GM23338 (cell line): ENCODE data around the gene CWC27. TPM values are rescaled to one million over a fixed set of nuclear protein-coding genes. Genes with fewer than 3 reads are reported as not detected.

ENCODE experiments used
- ATAC-seq: fragments of 200-7000 bp; cut with Tn5 transposase; 3 replicates; pipeline ENCODE4 v1.9.1; 2020
- DNase-seq: peaks from one replicate; pipeline ENCODE4 v3.0.0-alpha.2; 2015; ENCODE audit warnings: low spot score
- H2AFZ ChIP-seq: fragments of 200-600 bp; sonication (generic); 2 replicates; pipeline ENCODE4 v1.8.0; 2016; ENCODE audit warnings: antibody characterized with exemption, mild to moderate bottlenecking, moderate library complexity
- H3F3A ChIP-seq: fragments of 200-600 bp; sonication (generic); replicated peaks from 2 replicates; pipeline ENCODE4 v1.8.0; 2017; ENCODE audit warnings: antibody characterized with exemption, mixed run types, low read depth
- H3K27ac ChIP-seq: fragments of 200-600 bp; sonication (generic); 2 replicates; pipeline ENCODE4 v1.6.1; 2016; ENCODE audit warnings: low read depth
- H3K27me3 ChIP-seq: fragments of 200-600 bp; sonication (generic); 2 replicates; pipeline ENCODE4 v1.8.0; 2016; ENCODE audit warnings: mild to moderate bottlenecking, mixed run types, moderate library complexity; ENCODE audit not compliant: insufficient read depth
- H3K36me3 ChIP-seq: fragments of 200-600 bp; sonication (generic); 2 replicates; pipeline ENCODE4 v1.8.0; 2016; ENCODE audit warnings: mild to moderate bottlenecking; ENCODE audit not compliant: insufficient read depth
- H3K4me1 ChIP-seq: fragments of 200-600 bp; sonication (generic); 2 replicates; pipeline ENCODE4 v1.8.0; 2016; ENCODE audit warnings: mild to moderate bottlenecking, moderate library complexity; ENCODE audit not compliant: insufficient read depth
- H3K4me2 ChIP-seq: fragments of 200-600 bp; sonication (generic); 2 replicates; pipeline ENCODE4 v1.7.1; 2017; ENCODE audit warnings: mixed run types
- H3K4me3 ChIP-seq: fragments of 200-600 bp; sonication (generic); 2 replicates; pipeline ENCODE4 v1.6.1; 2016; ENCODE audit warnings: mixed run types
- H3K79me2 ChIP-seq: fragments of 200-600 bp; sonication (generic); replicated peaks from 2 replicates; pipeline ENCODE4 v1.8.0; 2017; ENCODE audit warnings: mild to moderate bottlenecking; ENCODE audit not compliant: insufficient read depth
- H3K9me2 ChIP-seq: fragments of 200-600 bp; sonication (generic); 2 replicates; pipeline ENCODE4 v1.8.0; 2017; ENCODE audit not compliant: insufficient read depth
- H4K20me1 ChIP-seq: fragments of 200-600 bp; sonication (generic); replicated peaks from 2 replicates; pipeline ENCODE4 v1.8.0; 2017; ENCODE audit warnings: mild to moderate bottlenecking; ENCODE audit not compliant: insufficient read depth
- H3K27ac Mint-ChIP-seq: 2 replicates; pipeline ENCODE4 v1.8.0; 2020; ENCODE audit warnings: inconsistent platforms, mild to moderate bottlenecking, moderate library complexity, mixed read lengths
- H3K27me3 Mint-ChIP-seq: 3 replicates; pipeline ENCODE4 v1.8.0; 2022; ENCODE audit warnings: low read depth, mild to moderate bottlenecking, moderate library complexity, mixed read lengths, inconsistent platforms; ENCODE audit not compliant: insufficient read depth, poor library complexity
- H3K36me3 Mint-ChIP-seq: 3 replicates; pipeline ENCODE4 v1.8.0; 2021; ENCODE audit warnings: low read depth, mild to moderate bottlenecking, inconsistent platforms, moderate library complexity, mixed read lengths
- H3K4me1 Mint-ChIP-seq: 3 replicates; pipeline ENCODE4 v1.8.0; 2020; ENCODE audit warnings: mild to moderate bottlenecking, inconsistent platforms, mixed read lengths
- H3K4me3 Mint-ChIP-seq: 3 replicates; pipeline ENCODE4 v1.8.0; 2021; ENCODE audit warnings: moderate library complexity, mild to moderate bottlenecking, inconsistent platforms, mixed read lengths
- H3K9me3 Mint-ChIP-seq: 3 replicates; pipeline ENCODE4 v1.8.0; 2020; ENCODE audit warnings: moderate library complexity, mild to moderate bottlenecking, inconsistent platforms, mixed read lengths
- CREB1 ChIP-seq: fragments of 250-450 bp; sonication (Bioruptor Pico); IDR thresholded peaks from 2 replicates; pipeline ENCODE4 v1.5.0; 2020; ENCODE audit warnings: low read depth, mild to moderate bottlenecking, moderate library complexity
- EZH2phosphoT487 ChIP-seq: fragments of 200-600 bp; sonication (generic); IDR thresholded peaks from one replicate; pipeline ENCODE4 v1.8.1; 2018; ENCODE audit warnings: antibody characterized with exemption; ENCODE audit not compliant: unreplicated experiment
- JUNB ChIP-seq: IDR thresholded peaks from one replicate; pipeline ENCODE4 v1.6.1; 2016; ENCODE audit warnings: antibody characterized with exemption; ENCODE audit not compliant: unreplicated experiment
- NANOG ChIP-seq: IDR thresholded peaks from 2 replicates; pipeline ENCODE4 v1.6.1; 2016; ENCODE audit warnings: antibody characterized with exemption, borderline replicate concordance
- STAT1 ChIP-seq: IDR thresholded peaks from one replicate; pipeline ENCODE4 v1.6.1; 2016; ENCODE audit warnings: antibody characterized with exemption; ENCODE audit not compliant: unreplicated experiment
- ZNF114 ChIP-seq: fragments of 250-450 bp; sonication (Bioruptor Pico); IDR thresholded peaks from 2 replicates; pipeline ENCODE4 v1.5.0; 2020; ENCODE audit warnings: mild to moderate bottlenecking, moderate library complexity
- ZNF331 ChIP-seq: fragments of 250-450 bp; sonication (Bioruptor Pico); IDR thresholded peaks from 2 replicates; pipeline ENCODE4 v1.5.0; 2020; ENCODE audit warnings: low read depth, mild to moderate bottlenecking, moderate library complexity
- polyA plus RNA-seq: library from polyadenylated mRNA; unstranded; fragments of >200 nt; fragmentation: Nextera tagmentation; extraction: Ambion mirVana; gene quantifications from 2 replicates; pipeline ENCODE4 v1.2.1, GENCODE V29; 2016
- total RNA-seq: library from RNA; depleted of rRNA; stranded (reverse); fragments of >200 nt; shearing (Covaris generic); gene quantifications from 2 replicates; pipeline ENCODE4 v1.2.3, GENCODE V29; 2014
- TF ChIP-seq, protein P1 (sequence below): IDR thresholded peaks from one replicate; pipeline ENCODE4 v1.6.1; 2018; ENCODE audit warnings: antibody characterized with exemption; ENCODE audit not compliant: unreplicated experiment
- TF ChIP-seq, protein P2 (sequence below): fragments of 250-450 bp; sonication (Bioruptor Pico); IDR thresholded peaks from 2 replicates; pipeline ENCODE4 v1.5.0; 2020; ENCODE audit warnings: mild to moderate bottlenecking, moderate library complexity

CWC27 gene
- total and polyA plus RNA-seq, 2 experiments from 2014 or later = 27.7 to 115 TPM

DNA sequence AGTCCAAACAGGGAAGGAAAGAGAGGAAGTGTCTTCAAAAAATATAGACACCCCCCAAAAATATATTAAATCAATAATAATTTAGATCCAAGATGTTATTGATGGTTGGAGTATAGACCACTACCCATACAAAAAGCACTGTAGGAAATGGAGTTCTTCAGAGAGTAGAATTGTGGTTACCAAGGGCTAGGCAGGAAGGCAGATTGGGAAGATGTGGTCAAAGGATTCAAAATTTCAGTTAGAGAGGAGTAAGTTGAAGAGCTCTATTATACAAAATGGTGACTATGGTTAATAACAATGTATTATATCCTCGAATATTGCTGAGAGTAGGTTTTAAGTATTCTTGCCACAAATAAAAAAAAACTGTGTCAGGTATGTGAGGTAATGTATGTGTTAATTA lies 149.4 kb downstream of the CWC27 start:
- Mint-ChIP-seq H3K9me3 (peaks cover 21% of the 10 kb centered on the region), H3K27me3 (no peaks in the 10 kb centered on the region), H3K4me1 (peaks cover 9% of the 10 kb centered on the region; the same call in 2 of the 3 replicates), H3K36me3 (peaks cover 40% of the 10 kb centered on the region), H3K4me3 (no peak overlapping the region), H3K27ac (no peak overlapping the region)
- no peak for DNase-seq
- no peak for ATAC-seq
- Histone ChIP-seq H4K20me1 (no peaks in the 10 kb centered on the region), H3K4me1 (no peaks in the 10 kb centered on the region), H3K27me3 (no peaks in the 10 kb centered on the region), H3K4me2 (no peak overlapping the region), H3K4me3 (no peak overlapping the region), H3F3A (no peaks in the 10 kb centered on the region), H3K27ac (no peak overlapping the region), H3K36me3 (no peaks in the 10 kb centered on the region), H2AFZ (no peak overlapping the region), H3K79me2 (no peaks in the 10 kb centered on the region), H3K9me2 (no peaks in the 10 kb centered on the region)
- TF ChIP-seq STAT1 (no peak), ZNF114 (CRISPR knock-in tag) (no peak), EZH2phosphoT487 (no peak), JUNB (no peak), NANOG (no peak), ZNF331 (CRISPR knock-in tag) (no peak), CREB1 (CRISPR knock-in tag) (no peak)
- TF ChIP-seq, protein P1, sequence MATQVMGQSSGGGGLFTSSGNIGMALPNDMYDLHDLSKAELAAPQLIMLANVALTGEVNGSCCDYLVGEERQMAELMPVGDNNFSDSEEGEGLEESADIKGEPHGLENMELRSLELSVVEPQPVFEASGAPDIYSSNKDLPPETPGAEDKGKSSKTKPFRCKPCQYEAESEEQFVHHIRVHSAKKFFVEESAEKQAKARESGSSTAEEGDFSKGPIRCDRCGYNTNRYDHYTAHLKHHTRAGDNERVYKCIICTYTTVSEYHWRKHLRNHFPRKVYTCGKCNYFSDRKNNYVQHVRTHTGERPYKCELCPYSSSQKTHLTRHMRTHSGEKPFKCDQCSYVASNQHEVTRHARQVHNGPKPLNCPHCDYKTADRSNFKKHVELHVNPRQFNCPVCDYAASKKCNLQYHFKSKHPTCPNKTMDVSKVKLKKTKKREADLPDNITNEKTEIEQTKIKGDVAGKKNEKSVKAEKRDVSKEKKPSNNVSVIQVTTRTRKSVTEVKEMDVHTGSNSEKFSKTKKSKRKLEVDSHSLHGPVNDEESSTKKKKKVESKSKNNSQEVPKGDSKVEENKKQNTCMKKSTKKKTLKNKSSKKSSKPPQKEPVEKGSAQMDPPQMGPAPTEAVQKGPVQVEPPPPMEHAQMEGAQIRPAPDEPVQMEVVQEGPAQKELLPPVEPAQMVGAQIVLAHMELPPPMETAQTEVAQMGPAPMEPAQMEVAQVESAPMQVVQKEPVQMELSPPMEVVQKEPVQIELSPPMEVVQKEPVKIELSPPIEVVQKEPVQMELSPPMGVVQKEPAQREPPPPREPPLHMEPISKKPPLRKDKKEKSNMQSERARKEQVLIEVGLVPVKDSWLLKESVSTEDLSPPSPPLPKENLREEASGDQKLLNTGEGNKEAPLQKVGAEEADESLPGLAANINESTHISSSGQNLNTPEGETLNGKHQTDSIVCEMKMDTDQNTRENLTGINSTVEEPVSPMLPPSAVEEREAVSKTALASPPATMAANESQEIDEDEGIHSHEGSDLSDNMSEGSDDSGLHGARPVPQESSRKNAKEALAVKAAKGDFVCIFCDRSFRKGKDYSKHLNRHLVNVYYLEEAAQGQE = no peak
- TF ChIP-seq, protein P2, sequence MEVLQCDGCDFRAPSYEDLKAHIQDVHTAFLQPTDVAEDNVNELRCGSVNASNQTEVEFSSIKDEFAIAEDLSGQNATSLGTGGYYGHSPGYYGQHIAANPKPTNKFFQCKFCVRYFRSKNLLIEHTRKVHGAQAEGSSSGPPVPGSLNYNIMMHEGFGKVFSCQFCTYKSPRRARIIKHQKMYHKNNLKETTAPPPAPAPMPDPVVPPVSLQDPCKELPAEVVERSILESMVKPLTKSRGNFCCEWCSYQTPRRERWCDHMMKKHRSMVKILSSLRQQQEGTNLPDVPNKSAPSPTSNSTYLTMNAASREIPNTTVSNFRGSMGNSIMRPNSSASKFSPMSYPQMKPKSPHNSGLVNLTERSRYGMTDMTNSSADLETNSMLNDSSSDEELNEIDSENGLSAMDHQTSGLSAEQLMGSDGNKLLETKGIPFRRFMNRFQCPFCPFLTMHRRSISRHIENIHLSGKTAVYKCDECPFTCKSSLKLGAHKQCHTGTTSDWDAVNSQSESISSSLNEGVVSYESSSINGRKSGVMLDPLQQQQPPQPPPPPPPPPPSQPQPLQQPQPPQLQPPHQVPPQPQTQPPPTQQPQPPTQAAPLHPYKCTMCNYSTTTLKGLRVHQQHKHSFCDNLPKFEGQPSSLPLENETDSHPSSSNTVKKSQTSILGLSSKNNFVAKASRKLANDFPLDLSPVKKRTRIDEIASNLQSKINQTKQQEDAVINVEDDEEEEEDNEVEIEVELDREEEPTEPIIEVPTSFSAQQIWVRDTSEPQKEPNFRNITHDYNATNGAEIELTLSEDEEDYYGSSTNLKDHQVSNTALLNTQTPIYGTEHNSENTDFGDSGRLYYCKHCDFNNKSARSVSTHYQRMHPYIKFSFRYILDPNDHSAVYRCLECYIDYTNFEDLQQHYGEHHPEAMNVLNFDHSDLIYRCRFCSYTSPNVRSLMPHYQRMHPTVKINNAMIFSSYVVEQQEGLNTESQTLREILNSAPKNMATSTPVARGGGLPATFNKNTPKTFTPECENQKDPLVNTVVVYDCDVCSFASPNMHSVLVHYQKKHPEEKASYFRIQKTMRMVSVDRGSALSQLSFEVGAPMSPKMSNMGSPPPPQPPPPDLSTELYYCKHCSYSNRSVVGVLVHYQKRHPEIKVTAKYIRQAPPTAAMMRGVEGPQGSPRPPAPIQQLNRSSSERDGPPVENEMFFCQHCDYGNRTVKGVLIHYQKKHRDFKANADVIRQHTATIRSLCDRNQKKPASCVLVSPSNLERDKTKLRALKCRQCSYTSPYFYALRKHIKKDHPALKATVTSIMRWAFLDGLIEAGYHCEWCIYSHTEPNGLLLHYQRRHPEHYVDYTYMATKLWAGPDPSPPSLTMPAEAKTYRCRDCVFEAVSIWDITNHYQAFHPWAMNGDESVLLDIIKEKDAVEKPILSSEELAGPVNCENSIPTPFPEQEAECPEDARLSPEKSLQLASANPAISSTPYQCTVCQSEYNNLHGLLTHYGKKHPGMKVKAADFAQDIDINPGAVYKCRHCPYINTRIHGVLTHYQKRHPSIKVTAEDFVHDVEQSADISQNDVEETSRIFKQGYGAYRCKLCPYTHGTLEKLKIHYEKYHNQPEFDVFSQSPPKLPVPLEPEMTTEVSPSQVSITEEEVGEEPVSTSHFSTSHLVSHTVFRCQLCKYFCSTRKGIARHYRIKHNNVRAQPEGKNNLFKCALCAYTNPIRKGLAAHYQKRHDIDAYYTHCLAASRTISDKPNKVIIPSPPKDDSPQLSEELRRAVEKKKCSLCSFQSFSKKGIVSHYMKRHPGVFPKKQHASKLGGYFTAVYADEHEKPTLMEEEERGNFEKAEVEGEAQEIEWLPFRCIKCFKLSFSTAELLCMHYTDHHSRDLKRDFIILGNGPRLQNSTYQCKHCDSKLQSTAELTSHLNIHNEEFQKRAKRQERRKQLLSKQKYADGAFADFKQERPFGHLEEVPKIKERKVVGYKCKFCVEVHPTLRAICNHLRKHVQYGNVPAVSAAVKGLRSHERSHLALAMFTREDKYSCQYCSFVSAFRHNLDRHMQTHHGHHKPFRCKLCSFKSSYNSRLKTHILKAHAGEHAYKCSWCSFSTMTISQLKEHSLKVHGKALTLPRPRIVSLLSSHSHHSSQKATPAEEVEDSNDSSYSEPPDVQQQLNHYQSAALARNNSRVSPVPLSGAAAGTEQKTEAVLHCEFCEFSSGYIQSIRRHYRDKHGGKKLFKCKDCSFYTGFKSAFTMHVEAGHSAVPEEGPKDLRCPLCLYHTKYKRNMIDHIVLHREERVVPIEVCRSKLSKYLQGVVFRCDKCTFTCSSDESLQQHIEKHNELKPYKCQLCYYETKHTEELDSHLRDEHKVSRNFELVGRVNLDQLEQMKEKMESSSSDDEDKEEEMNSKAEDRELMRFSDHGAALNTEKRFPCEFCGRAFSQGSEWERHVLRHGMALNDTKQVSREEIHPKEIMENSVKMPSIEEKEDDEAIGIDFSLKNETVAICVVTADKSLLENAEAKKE = no peak
